Measurements from ENCODE around the gene ADRA2A.

ADRA2A gene

GRCh38 chr10:111110771-111111170, 33.9 kb downstream of the ADRA2A start:
- no peak for DNase-seq

- no peak for DNase-seq
Measured at GRCh38 chr10:111112333-111112732, 35.5 kb downstream of the ADRA2A start.

GRCh38 chr10:111113238-111113960, 36.6 kb downstream of the ADRA2A start:
- DNase-seq, result no peak

- no peak for DNase-seq
Measured at GRCh38 chr10:111113961-111114757, 37.3 kb downstream of the ADRA2A start.

GRCh38 chr10:111114758-111115500, 38.1 kb downstream of the ADRA2A start:
- DNase-seq, result no peak

- DNase-seq, result no peak
Measured at GRCh38 chr10:111116211-111116610, 39.4 kb downstream of the ADRA2A start.

GRCh38 chr10:111116762-111117445, 40.1 kb downstream of the ADRA2A start:
- DNase-seq, result no peak

- no peak for DNase-seq
Measured at GRCh38 chr10:111117528-111118277, 40.9 kb downstream of the ADRA2A start.

GRCh38 chr10:111118758-111119157, 41.9 kb downstream of the ADRA2A start:
- DNase-seq, result no peak

- no peak for DNase-seq
Measured at GRCh38 chr10:111119637-111120036, 42.8 kb downstream of the ADRA2A start.

- no peak for DNase-seq
Measured at GRCh38 chr10:111122127-111122526, 45.3 kb downstream of the ADRA2A start.

- DNase-seq, result no peak
Measured at GRCh38 chr10:111123883-111124282, 47.1 kb downstream of the ADRA2A start.

GRCh38 chr10:111125102-111125501, 48.3 kb downstream of the ADRA2A start:
- no peak for DNase-seq

GRCh38 chr10:111126077-111126476, 49.2 kb downstream of the ADRA2A start:
- no peak for DNase-seq

GRCh38 chr10:111127081-111127848, 50.4 kb downstream of the ADRA2A start:
- DNase-seq, result no peak

- DNase-seq, result no peak
Measured at GRCh38 chr10:111128331-111129180, 51.7 kb downstream of the ADRA2A start.

GRCh38 chr10:111129363-111129762, 52.5 kb downstream of the ADRA2A start:
- DNase-seq, result no peak

GRCh38 chr10:111130471-111130870, 53.6 kb downstream of the ADRA2A start:
- no peak for DNase-seq

All from SIG-M5 (cell line).